IPS-18c (cell line): ENCODE results near the gene TNNT3.
"Not testable (repeated sequence)": the region's sequence is repeated elsewhere in the genome, so short reads cannot be mapped to it uniquely, and the experiment has no call there.

ENCODE experiments used
- H3K4me3 ChIP-seq: 2 replicates; pipeline ENCODE4 v1.7.0; 2013; ENCODE audit warnings: low read depth, mild to moderate bottlenecking, low read length, moderate library complexity; ENCODE audit not compliant: insufficient read depth
- H3K9me3 ChIP-seq: one replicate; pipeline ENCODE4 v1.6.1; 2013; ENCODE audit warnings: mild to moderate bottlenecking, low read length, moderate library complexity; ENCODE audit not compliant: control insufficient read depth, insufficient read depth

TNNT3 gene

DNA sequence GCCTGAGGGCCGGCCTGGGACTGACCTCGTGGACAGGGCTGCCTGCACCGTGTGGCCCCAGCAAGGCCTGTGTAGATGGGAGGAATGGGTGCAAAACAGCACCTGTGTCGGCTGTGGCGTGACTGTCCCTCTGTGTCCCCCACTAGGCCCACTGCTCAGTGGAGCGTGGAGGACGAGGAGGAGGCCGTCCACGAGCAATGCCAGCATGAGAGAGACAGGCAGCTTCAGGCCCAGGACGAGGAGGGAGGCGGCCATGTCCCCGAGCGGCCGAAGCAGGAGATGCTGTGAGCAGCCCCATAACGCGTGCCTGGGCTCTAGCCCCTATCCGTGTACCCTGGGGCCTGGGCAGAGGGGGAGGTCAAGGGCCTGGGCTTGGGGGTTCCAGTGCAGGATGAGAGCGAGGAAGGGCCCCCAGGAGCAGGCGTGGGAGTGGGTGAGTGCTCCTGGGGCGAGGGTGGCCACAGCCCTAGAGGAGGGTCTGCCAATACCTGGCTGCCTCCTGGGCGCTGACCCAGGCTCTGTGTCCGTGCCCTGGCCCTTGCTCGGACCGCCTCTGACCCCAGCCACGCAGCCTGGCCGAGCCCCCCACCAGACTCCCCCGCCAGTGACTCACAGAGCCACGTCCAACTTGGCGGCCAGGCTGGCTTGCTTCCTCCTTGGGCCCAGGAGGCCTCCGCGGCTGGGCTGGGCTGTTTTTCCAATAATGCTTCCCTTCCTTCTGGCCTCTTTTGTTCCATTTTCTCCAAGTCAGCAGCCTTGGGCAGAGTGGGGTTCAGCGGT is 39.4 kb upstream of the TNNT3 start:
- Histone ChIP-seq H3K9me3 (no peaks in the 10 kb centered on the region), H3K4me3 (no peak overlapping the region)

DNA sequence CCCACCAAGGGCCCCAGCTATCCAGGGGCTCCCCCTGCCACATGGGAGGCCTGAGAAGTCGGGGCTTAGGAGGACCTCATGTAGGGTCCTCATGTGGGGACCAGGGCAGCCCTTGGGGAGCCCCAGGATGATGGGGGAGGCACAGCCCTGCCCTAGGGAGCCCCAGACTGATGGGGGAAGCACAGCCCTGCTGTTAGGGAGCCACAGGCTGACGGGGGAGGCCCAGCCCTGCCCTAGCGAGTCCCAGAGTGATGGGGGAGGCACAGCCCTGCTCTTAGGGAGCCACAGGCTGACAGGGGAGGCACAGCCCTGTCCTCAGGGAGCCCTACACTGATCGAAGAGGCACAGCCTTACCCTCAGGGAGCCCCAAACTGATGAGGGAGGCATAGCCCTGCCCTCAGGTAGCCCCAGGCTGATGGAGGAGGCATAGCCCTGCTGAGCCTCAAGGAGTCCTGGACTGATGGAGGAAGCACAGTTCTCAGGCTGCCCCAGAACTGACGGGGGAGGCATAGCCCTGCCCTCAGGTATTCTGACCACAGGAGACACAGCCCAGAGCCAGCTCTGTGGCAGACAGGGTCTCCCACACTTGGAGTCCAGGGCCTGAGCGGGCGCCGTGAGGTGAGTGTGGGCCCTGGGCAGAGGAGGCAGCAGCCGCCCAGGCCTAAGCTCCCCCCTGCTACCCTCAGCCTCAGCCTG is 38.6 kb upstream of the TNNT3 start:
- Histone ChIP-seq H3K4me3 (no peak overlapping the region), H3K9me3 (no peaks in the 10 kb centered on the region)

DNA sequence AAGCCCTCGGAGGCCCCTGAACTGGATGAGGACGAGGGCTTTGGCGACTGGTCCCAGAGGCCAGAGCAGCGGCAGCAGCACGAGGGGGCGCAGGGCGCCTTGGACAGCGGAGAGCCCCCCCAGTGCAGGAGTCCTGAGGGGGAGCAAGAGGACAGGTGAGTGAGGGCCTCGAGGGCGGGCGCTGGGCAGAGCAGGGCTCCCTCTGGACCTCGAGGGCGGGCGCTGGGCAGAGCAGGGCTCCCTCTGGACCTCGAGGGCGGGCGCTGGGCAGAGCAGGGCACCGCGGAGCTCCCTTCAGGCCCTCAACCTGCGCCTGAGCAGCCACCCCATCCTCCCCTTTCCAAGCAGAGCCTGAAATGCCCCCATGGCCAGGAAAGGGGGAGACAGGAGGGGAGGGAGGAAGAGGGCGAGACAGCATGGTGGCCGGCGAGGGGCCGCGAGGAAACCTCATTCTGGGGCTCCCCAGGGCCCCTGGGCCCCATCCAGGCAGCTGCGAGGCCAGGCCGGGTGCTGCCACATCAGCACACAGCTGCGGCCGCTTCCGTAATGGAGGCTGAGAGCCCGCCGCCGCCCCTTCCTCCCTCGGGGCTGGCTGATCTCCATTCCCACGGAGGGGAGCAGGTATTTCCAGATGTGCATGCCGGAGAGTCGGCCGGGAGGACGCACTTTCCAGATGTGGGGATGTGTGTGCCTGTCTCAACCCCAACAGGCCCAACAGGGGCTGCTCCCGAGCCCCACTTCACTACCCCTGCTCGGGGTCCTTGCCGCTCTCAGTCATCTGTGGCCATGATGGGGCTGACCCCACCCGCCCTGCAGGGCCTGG is 37.9 kb upstream of the TNNT3 start:
- H3K9me3 ChIP-seq, result no peaks in the 10 kb centered on the region
- no peak overlapping the region for H3K4me3 ChIP-seq

GRCh38 chr11:1882265-1883238 is 37.0 kb upstream of the TNNT3 start:
- H3K4me3 ChIP-seq, result no peak overlapping the region
- H3K9me3 ChIP-seq, result no peaks in the 10 kb centered on the region

- Histone ChIP-seq H3K4me3 (no peak overlapping the region), H3K9me3 (no peaks in the 10 kb centered on the region)
Observed at GRCh38 chr11:1883346-1884302, 35.9 kb upstream of the TNNT3 start.

GRCh38 chr11:1884303-1884700 is 35.2 kb upstream of the TNNT3 start:
- Histone ChIP-seq H3K4me3 (no peak overlapping the region), H3K9me3 (no peaks in the 10 kb centered on the region)

DNA sequence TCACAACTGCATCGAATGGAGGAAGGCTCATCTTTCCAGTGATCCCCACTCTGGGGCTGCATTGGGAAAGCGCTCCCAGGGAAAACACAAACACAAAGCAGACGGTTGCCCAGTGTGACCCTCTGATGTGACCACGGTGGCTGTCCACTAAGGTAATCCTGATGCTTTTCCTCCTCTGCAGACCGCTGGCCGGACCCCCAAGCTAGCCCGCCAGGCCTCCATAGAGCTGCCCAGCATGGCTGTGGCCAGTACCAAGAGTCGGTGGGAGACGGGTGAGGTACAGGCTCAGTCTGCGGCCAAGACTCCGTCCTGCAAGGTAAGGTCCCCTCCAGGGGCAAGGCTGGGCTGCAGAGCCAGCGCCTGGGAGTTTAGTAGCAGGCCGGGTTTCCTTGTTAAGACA is 33.0 kb upstream of the TNNT3 start:
- not testable (repeated sequence) for H3K4me3 ChIP-seq, H3K9me3 ChIP-seq

- Histone ChIP-seq H3K4me3 (no peak overlapping the region), H3K9me3 (no peaks in the 10 kb centered on the region)
Observed at GRCh38 chr11:1887451-1888346, 31.8 kb upstream of the TNNT3 start.

DNA sequence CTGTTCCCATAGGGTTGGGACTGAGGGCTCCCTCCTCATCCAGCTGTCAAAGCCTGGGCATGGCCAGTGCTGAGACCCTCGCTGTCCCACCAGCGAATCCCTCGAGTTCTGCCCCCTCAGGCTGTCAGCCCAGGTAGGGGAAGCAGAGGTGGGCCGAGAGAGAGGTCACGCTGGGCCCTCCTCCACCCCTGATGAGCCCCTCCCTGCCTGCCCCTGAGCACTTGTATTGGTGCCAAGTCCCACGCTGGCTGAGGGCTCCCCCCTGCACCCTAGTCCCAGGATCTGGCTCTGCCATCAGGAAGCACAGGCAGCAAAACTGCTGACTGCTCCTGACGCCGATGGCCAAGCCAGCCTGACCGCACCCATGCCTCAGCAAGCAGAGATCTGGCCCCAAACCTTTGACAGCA is 31.2 kb upstream of the TNNT3 start:
- H3K9me3 ChIP-seq, result no peaks in the 10 kb centered on the region
- no peak overlapping the region for H3K4me3 ChIP-seq

- H3K9me3 ChIP-seq, result no peaks in the 10 kb centered on the region
- no peak overlapping the region for H3K4me3 ChIP-seq
Observed at GRCh38 chr11:1888811-1889210, 30.7 kb upstream of the TNNT3 start.

- Histone ChIP-seq H3K9me3 (no peaks in the 10 kb centered on the region), H3K4me3 (no peak overlapping the region)
Observed at GRCh38 chr11:1889224-1889930, 30.1 kb upstream of the TNNT3 start.

GRCh38 chr11:1889941-1890855 is 29.3 kb upstream of the TNNT3 start:
- no peak overlapping the region for H3K4me3 ChIP-seq

GRCh38 chr11:1890856-1891830 is 28.4 kb upstream of the TNNT3 start:
- Histone ChIP-seq H3K9me3 (no peaks in the 10 kb centered on the region), H3K4me3 (no peak overlapping the region)

More at GRCh38 chr11:1889941-1890855, 29.3 kb upstream of the TNNT3 start:
- H3K9me3 ChIP-seq, result no peaks in the 10 kb centered on the region
